ENCODE results near the gene NIP7. TPM values are rescaled to one million over a fixed set of nuclear protein-coding genes. Genes with fewer than 3 reads are reported as not detected.

The NIP7 gene
- total RNA-seq, 2 experiments from 2014 or later = 36.0 to 36.7 TPM

GRCh38 chr16:69382421-69382820 lies 42.8 kb downstream of the NIP7 start:
- no peak overlapping the region for H3K27ac Mint-ChIP-seq
- H3K4me3 Mint-ChIP-seq = no peak overlapping the region
- DNase-seq = no peak
- H3K36me3 Mint-ChIP-seq (ENCODE audit: low read depth) = peaks cover 64% of the 10 kb centered on the region
- H3K4me1 Mint-ChIP-seq = peaks cover 41% of the 10 kb centered on the region
- no peaks in the 10 kb centered on the region for H3K27me3 Mint-ChIP-seq
- no peaks in the 10 kb centered on the region for H3K9me3 Mint-ChIP-seq
- POLR2A ChIA-PET = interaction anchor here (0.8 kb wide), 1 partner anchor 53 kb away, joined by 3 read pairs; no protein-coding TSS in a partner anchor
- CTCF ChIA-PET = interaction anchor here (7.7 kb wide), 1 partner anchor 14 kb away, joined by 39 read pairs; no protein-coding TSS in a partner anchor

DNA sequence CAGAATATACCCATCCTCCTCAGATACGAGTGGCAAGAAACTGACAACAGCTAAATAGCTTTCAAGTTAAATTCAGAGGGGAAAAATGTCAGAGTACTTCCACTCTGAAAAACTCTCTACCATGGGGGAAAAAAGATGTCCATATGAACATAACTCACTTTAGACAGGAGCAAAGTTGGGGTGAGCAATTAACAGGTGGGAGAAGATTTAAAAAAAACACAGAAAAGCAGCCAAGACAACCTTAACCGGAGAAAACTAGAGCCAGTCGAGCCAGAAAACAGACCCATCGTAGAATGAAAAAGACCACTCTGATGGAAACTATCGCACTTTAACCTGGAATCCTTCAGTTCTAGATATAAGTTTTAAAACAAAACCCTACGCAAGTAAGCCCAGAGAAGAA lies 45.4 kb downstream of the NIP7 start:
- Mint-ChIP-seq H3K9me3 (no peaks in the 10 kb centered on the region), H3K27me3 (no peaks in the 10 kb centered on the region), H3K36me3 (ENCODE audit: low read depth) (peaks cover 41% of the 10 kb centered on the region), H3K4me3 (peak overlapping the region; percentile 93), H3K27ac (peak overlapping the region; percentile 91), H3K4me1 (peaks cover 37% of the 10 kb centered on the region)
- POLR2A ChIA-PET = interaction anchor here (1.1 to 3.3 kb wide), 9 partner anchors 10 to 377 kb away, joined by 3 to 34 read pairs (median 4); partner anchors contain the start of genes COG8, CYB5B, NIP7 and NOB1
- CTCF ChIA-PET = interaction anchor here (0.6 to 7.7 kb wide), 5 partner anchors 12 to 807 kb away, joined by 3 to 39 read pairs (median 5); partner anchors contain the start of gene NOB1
- no peak for DNase-seq

DNA sequence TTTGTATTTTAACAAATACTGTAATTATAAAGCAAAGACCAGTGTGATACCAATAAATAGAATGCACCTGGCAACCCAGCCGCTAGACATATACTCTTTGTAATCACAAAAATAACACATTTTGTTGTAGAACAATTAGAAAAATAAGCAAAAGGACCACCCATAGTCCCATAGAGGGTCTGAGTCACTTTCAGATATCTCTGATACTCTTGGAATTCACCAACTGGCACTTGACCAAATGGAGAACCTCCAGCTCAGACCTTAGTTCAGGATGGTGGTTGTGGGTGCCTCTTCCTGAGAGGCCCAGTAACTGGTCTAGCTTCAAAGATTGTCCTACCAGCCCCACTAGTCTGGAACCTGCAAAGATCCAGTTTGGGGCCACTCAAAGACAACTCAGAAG lies 47.0 kb downstream of the NIP7 start:
- Mint-ChIP-seq H3K27me3 (no peaks in the 10 kb centered on the region), H3K27ac (no peak overlapping the region), H3K36me3 (ENCODE audit: low read depth) (peaks cover 30% of the 10 kb centered on the region), H3K4me1 (peaks cover 32% of the 10 kb centered on the region), H3K9me3 (no peaks in the 10 kb centered on the region), H3K4me3 (peak overlapping the region; percentile 93)
- CTCF ChIA-PET = interaction anchor here (1.3 to 1.4 kb wide), 2 partner anchors 10 to 48 kb away, joined by 3 to 10 read pairs; partner anchors contain the start of gene COG8
- POLR2A ChIA-PET = interaction anchor here (0.6 to 3.3 kb wide), 9 partner anchors 10 to 178 kb away, joined by 3 to 34 read pairs (median 3); partner anchors contain the start of genes COG8, CYB5B, NIP7 and PDF
- DNase-seq = no peak

Other genes with a start within 250 kb of the NIP7 start
- gene HAS3, start 234.1 kb upstream of the NIP7 start, total RNA-seq = under 1 TPM; 0.38 to 0.71 TPM
- 100 to 1,000 TPM; 133 to 138 TPM for gene CHTF8, start 207.2 kb upstream of the NIP7 start, total RNA-seq
- 10 to 100 TPM; 39.7 to 48.7 TPM for gene UTP4, start 207.1 kb upstream of the NIP7 start, total RNA-seq
- gene SNTB2, start 152.6 kb upstream of the NIP7 start, total RNA-seq = 10 to 100 TPM; 23.3 to 25.9 TPM
- 10 to 100 TPM; 32.3 to 34.9 TPM for gene VPS4A, start 28.4 kb upstream of the NIP7 start, total RNA-seq
- 1 to 10 TPM; 8.8 to 9.7 TPM for gene PDF, start 9.2 kb upstream of the NIP7 start, total RNA-seq
- gene COG8, start 208 bp upstream of the NIP7 start, total RNA-seq = 10 to 100 TPM; 30.6 to 30.7 TPM
- 1 to 10 TPM; 1.3 to 1.8 TPM for gene TMED6, start 12.0 kb downstream of the NIP7 start, total RNA-seq
- gene TERF2, start 46.2 kb downstream of the NIP7 start, total RNA-seq = 10 to 100 TPM; 40.4 to 40.8 TPM
- 100 to 1,000 TPM; 149 to 152 TPM for gene CYB5B, start 84.8 kb downstream of the NIP7 start, total RNA-seq
- 10 to 100 TPM; 19.7 to 21.3 TPM for gene NFAT5, start 226.2 kb downstream of the NIP7 start, total RNA-seq